Naive B cell (primary cell): ENCODE data around the gene TEAD1. TPM values are rescaled to one million over a fixed set of nuclear protein-coding genes. Genes with fewer than 3 reads are reported as not detected.

Source experiments
- ATAC-seq, 2 donors: fragments of 150-1000 bp; cut with Tn5 transposase; 2 replicates each; pipeline ENCODE4 v1.10.0; 2021; ENCODE audit warnings: low read depth in 2 of 2, mild to moderate bottlenecking in 2 of 2, moderate library complexity in 2 of 2
- DNase-seq: peaks from one replicate; pipeline ENCODE4 v3.0.0; 2022
- H3K27ac Mint-ChIP-seq, 6 donors: one replicate each; pipeline ENCODE4 v1.8.0; 2020 to 2022; ENCODE audit warnings: mild to moderate bottlenecking in 6 of 6, mixed read lengths in 6 of 6, moderate library complexity in 5 of 6, inconsistent platforms in 2 of 6
- H3K27me3 Mint-ChIP-seq, 3 donors: one replicate each; pipeline ENCODE4 v1.8.0; 2021 to 2022; ENCODE audit warnings: mixed read lengths in 3 of 3, mild to moderate bottlenecking in 1 of 3
- H3K36me3 Mint-ChIP-seq, 2 donors: one replicate each; pipeline ENCODE4 v1.8.0; 2020 to 2022; ENCODE audit warnings: mixed read lengths in 2 of 2, inconsistent platforms in 1 of 2, mild to moderate bottlenecking in 1 of 2
- H3K4me1 Mint-ChIP-seq, 3 donors: one replicate each; pipeline ENCODE4 v1.8.0; 2020 to 2022; ENCODE audit warnings: mixed read lengths in 3 of 3, inconsistent platforms in 1 of 3, mild to moderate bottlenecking in 1 of 3, moderate library complexity in 1 of 3
- H3K4me3 Mint-ChIP-seq, 8 donors: one replicate each; pipeline ENCODE4 v1.8.0; 2020 to 2022; ENCODE audit warnings: mild to moderate bottlenecking in 8 of 8, mixed read lengths in 8 of 8, moderate library complexity in 8 of 8, inconsistent platforms in 2 of 8
- H3K9me3 Mint-ChIP-seq, 7 donors: one replicate each; pipeline ENCODE4 v1.8.0; 2020 to 2022; ENCODE audit warnings: mixed read lengths in 7 of 7, mild to moderate bottlenecking in 5 of 7, inconsistent platforms in 2 of 7, moderate library complexity in 1 of 7
- polyA plus RNA-seq, 6 donors: library from polyadenylated mRNA; unstranded; fragments of 300-500 nt; fragmentation: Illumina TruSeq; gene quantifications; one replicate each; pipeline ENCODE4 v1.2.3, GENCODE V29; 2021; ENCODE audit warnings: low read depth in 6 of 6

The TEAD1 gene
- polyA plus RNA-seq, 6 donors from 2014 or later = not detected

- H3K4me1 Mint-ChIP-seq = no peaks in the 10 kb centered on the region
Observed at GRCh38 chr11:12944889-12945288, 270.7 kb downstream of the TEAD1 start.

GRCh38 chr11:12949453-12949852 is 275.2 kb downstream of the TEAD1 start:
- H3K27ac Mint-ChIP-seq = no peak overlapping the region
- H3K9me3 Mint-ChIP-seq = peaks cover 6 to 42% (median 22%) of the 10 kb centered on the region in 7 donors
- peaks cover 17 to 32% (median 25%) of the 10 kb centered on the region in 3 donors for H3K27me3 Mint-ChIP-seq
- H3K36me3 Mint-ChIP-seq = peaks cover 0 to 5% of the 10 kb centered on the region in 2 donors
- DNase-seq (no peak), ATAC-seq (no peak)
- no peaks in the 10 kb centered on the region for H3K4me1 Mint-ChIP-seq
- no peak overlapping the region for H3K4me3 Mint-ChIP-seq

More at GRCh38 chr11:12944889-12945288, 270.7 kb downstream of the TEAD1 start:
- Mint-ChIP-seq H3K27ac (no peak overlapping the region), H3K4me3 (no peak overlapping the region), H3K9me3 (peaks cover 0 to 15% (median 9%) of the 10 kb centered on the region in 7 donors), H3K36me3 (peaks cover 0 to 5% of the 10 kb centered on the region in 2 donors), H3K27me3 (peaks cover 11 to 25% (median 21%) of the 10 kb centered on the region in 3 donors)
- DNase-seq (no peak), ATAC-seq (no peak)

- Mint-ChIP-seq H3K4me3 (no peak overlapping the region), H3K36me3 (peaks cover 0 to 5% of the 10 kb centered on the region in 2 donors), H3K4me1 (no peaks in the 10 kb centered on the region), H3K9me3 (peaks cover 6 to 42% (median 22%) of the 10 kb centered on the region in 7 donors), H3K27ac (no peak overlapping the region), H3K27me3 (peaks cover 17 to 27% (median 25%) of the 10 kb centered on the region in 3 donors)
- ATAC-seq = no peak
- no peak for DNase-seq
Observed at GRCh38 chr11:12950670-12951069, 276.4 kb downstream of the TEAD1 start.

- Mint-ChIP-seq H3K27ac (no peak overlapping the region), H3K36me3 (peaks cover 0 to 5% of the 10 kb centered on the region in 2 donors)
Observed at GRCh38 chr11:12951376-12951775, 277.2 kb downstream of the TEAD1 start.

GRCh38 chr11:12952094-12952493 is 277.9 kb downstream of the TEAD1 start:
- H3K4me1 Mint-ChIP-seq = no peaks in the 10 kb centered on the region

More at GRCh38 chr11:12951376-12951775, 277.2 kb downstream of the TEAD1 start:
- ATAC-seq (no peak), DNase-seq (no peak)
- peaks cover 17 to 27% (median 25%) of the 10 kb centered on the region in 3 donors for H3K27me3 Mint-ChIP-seq
- H3K9me3 Mint-ChIP-seq = peaks cover 6 to 39% (median 21%) of the 10 kb centered on the region in 7 donors
- no peak overlapping the region for H3K4me3 Mint-ChIP-seq
- no peaks in the 10 kb centered on the region for H3K4me1 Mint-ChIP-seq

GRCh38 chr11:12958986-12959385 is 284.8 kb downstream of the TEAD1 start:
- Mint-ChIP-seq H3K9me3 (peaks cover 0 to 4% (median 0%) of the 10 kb centered on the region in 7 donors), H3K27me3 (peaks cover 6 to 23% (median 11%) of the 10 kb centered on the region in 3 donors), H3K27ac (peak overlapping the region in 1 of 6 donors; percentile 46), H3K4me3 (no peak overlapping the region), H3K4me1 (no peaks in the 10 kb centered on the region), H3K36me3 (no peaks in the 10 kb centered on the region)
- DNase-seq (no peak), ATAC-seq (no peak)

More at GRCh38 chr11:12952094-12952493, 277.9 kb downstream of the TEAD1 start:
- no peak overlapping the region for H3K27ac Mint-ChIP-seq
- peaks cover 6 to 32% (median 16%) of the 10 kb centered on the region in 7 donors for H3K9me3 Mint-ChIP-seq
- peaks cover 0 to 5% of the 10 kb centered on the region in 2 donors for H3K36me3 Mint-ChIP-seq
- ATAC-seq (no peak), DNase-seq (no peak)
- peaks cover 17 to 25% (median 24%) of the 10 kb centered on the region in 3 donors for H3K27me3 Mint-ChIP-seq
- no peak overlapping the region for H3K4me3 Mint-ChIP-seq

GRCh38 chr11:12961615-12962014 is 287.4 kb downstream of the TEAD1 start:
- Mint-ChIP-seq H3K4me3 (no peak overlapping the region), H3K9me3 (no peaks in the 10 kb centered on the region), H3K36me3 (no peaks in the 10 kb centered on the region), H3K27me3 (peaks cover 6 to 23% (median 11%) of the 10 kb centered on the region in 3 donors), H3K4me1 (no peaks in the 10 kb centered on the region), H3K27ac (no peak overlapping the region)
- ATAC-seq (no peak), DNase-seq (no peak)

- no peaks in the 10 kb centered on the region for H3K4me1 Mint-ChIP-seq
- DNase-seq = no peak
- H3K4me3 Mint-ChIP-seq = no peak overlapping the region
- peaks cover 6 to 23% (median 15%) of the 10 kb centered on the region in 3 donors for H3K27me3 Mint-ChIP-seq
- no peaks in the 10 kb centered on the region for H3K9me3 Mint-ChIP-seq
- H3K27ac Mint-ChIP-seq = no peak overlapping the region
- no peak for ATAC-seq
- no peaks in the 10 kb centered on the region for H3K36me3 Mint-ChIP-seq
Observed at GRCh38 chr11:12962306-12962705, 288.1 kb downstream of the TEAD1 start.

- ATAC-seq (no peak), DNase-seq (no peak)
- H3K27me3 Mint-ChIP-seq = peaks cover 6 to 23% (median 16%) of the 10 kb centered on the region in 3 donors
- H3K4me1 Mint-ChIP-seq = no peaks in the 10 kb centered on the region
- H3K4me3 Mint-ChIP-seq = no peak overlapping the region
- H3K9me3 Mint-ChIP-seq = no peaks in the 10 kb centered on the region
- no peaks in the 10 kb centered on the region for H3K36me3 Mint-ChIP-seq
- no peak overlapping the region for H3K27ac Mint-ChIP-seq
Observed at GRCh38 chr11:12963051-12963450, 288.8 kb downstream of the TEAD1 start.

- no peak overlapping the region for H3K27ac Mint-ChIP-seq
- peak in 1 of 2 donors; percentile 45 for ATAC-seq
- H3K4me3 Mint-ChIP-seq = no peak overlapping the region
- peak; percentile 25 for DNase-seq
- no peaks in the 10 kb centered on the region for H3K36me3 Mint-ChIP-seq
- no peaks in the 10 kb centered on the region for H3K9me3 Mint-ChIP-seq
- H3K4me1 Mint-ChIP-seq = no peaks in the 10 kb centered on the region
- H3K27me3 Mint-ChIP-seq = peaks cover 6 to 23% (median 16%) of the 10 kb centered on the region in 3 donors
Observed at GRCh38 chr11:12963792-12964536, 289.7 kb downstream of the TEAD1 start.

GRCh38 chr11:12964650-12965049 is 290.4 kb downstream of the TEAD1 start:
- peaks cover 6 to 23% (median 16%) of the 10 kb centered on the region in 3 donors for H3K27me3 Mint-ChIP-seq
- H3K4me1 Mint-ChIP-seq = no peaks in the 10 kb centered on the region
- H3K9me3 Mint-ChIP-seq = peaks cover 0 to under 1% (median 0%) of the 10 kb centered on the region in 7 donors
- no peak for ATAC-seq
- no peak overlapping the region for H3K27ac Mint-ChIP-seq
- no peak for DNase-seq
- H3K36me3 Mint-ChIP-seq = no peaks in the 10 kb centered on the region
- no peak overlapping the region for H3K4me3 Mint-ChIP-seq

- Mint-ChIP-seq H3K4me1 (no peaks in the 10 kb centered on the region), H3K27me3 (peaks cover 6 to 23% (median 16%) of the 10 kb centered on the region in 3 donors), H3K36me3 (no peaks in the 10 kb centered on the region), H3K4me3 (no peak overlapping the region), H3K27ac (no peak overlapping the region), H3K9me3 (peaks cover 0 to 3% (median 0%) of the 10 kb centered on the region in 7 donors)
- DNase-seq (no peak), ATAC-seq (no peak)
Observed at GRCh38 chr11:12966002-12966401, 291.8 kb downstream of the TEAD1 start.

- Mint-ChIP-seq H3K4me3 (no peak overlapping the region), H3K9me3 (peaks cover 0 to 3% (median 0%) of the 10 kb centered on the region in 7 donors), H3K27me3 (peaks cover 0 to 7% (median 3%) of the 10 kb centered on the region in 3 donors), H3K4me1 (no peaks in the 10 kb centered on the region), H3K27ac (no peak overlapping the region), H3K36me3 (no peaks in the 10 kb centered on the region)
- DNase-seq (no peak), ATAC-seq (no peak)
Observed at GRCh38 chr11:12968101-12968500, 293.9 kb downstream of the TEAD1 start.

GRCh38 chr11:12968826-12969225 is 294.6 kb downstream of the TEAD1 start:
- Mint-ChIP-seq H3K4me3 (no peak overlapping the region), H3K9me3 (peaks cover 0 to 3% (median 0%) of the 10 kb centered on the region in 7 donors), H3K27ac (no peak overlapping the region), H3K36me3 (no peaks in the 10 kb centered on the region), H3K4me1 (no peaks in the 10 kb centered on the region), H3K27me3 (peaks cover 0 to 5% (median 0%) of the 10 kb centered on the region in 3 donors)
- DNase-seq (no peak), ATAC-seq (no peak)
